NAMALWA (cell line): ENCODE data around the gene GIMAP2.

Experiments
- DNase-seq: peaks from one replicate; pipeline ENCODE4 v3.0.0-alpha.2; 2015; ENCODE audit warnings: low spot score

GIMAP2 gene

GRCh38 chr7:150733482-150734095 lies 48.1 kb downstream of the GIMAP2 start:
- DNase-seq = no peak

GRCh38 chr7:150734254-150734653 lies 48.7 kb downstream of the GIMAP2 start:
- DNase-seq = no peak

GRCh38 chr7:150735596-150736358 lies 50.3 kb downstream of the GIMAP2 start:
- no peak for DNase-seq

GRCh38 chr7:150736864-150737263 lies 51.4 kb downstream of the GIMAP2 start:
- no peak for DNase-seq

- DNase-seq = no peak
Observed at GRCh38 chr7:150737265-150738055, 52.0 kb downstream of the GIMAP2 start, which contains the start of gene GIMAP5. Gene GIMAP5, plus strand, starts transcription at chr7:150737418. Its CDS starts 3,467 bp downstream, at chr7:150740885.

- DNase-seq = no peak
Observed at GRCh38 chr7:150738092-150738491, 52.6 kb downstream of the GIMAP2 start.

GRCh38 chr7:150738591-150739001 lies 53.1 kb downstream of the GIMAP2 start:
- no peak for DNase-seq

GRCh38 chr7:150739033-150739432 lies 53.5 kb downstream of the GIMAP2 start:
- DNase-seq = no peak

- DNase-seq = no peak
Observed at GRCh38 chr7:150740053-150740452, 54.5 kb downstream of the GIMAP2 start.

- no peak for DNase-seq
Observed at GRCh38 chr7:150742286-150742968, 56.9 kb downstream of the GIMAP2 start.
